ENCODE data around the gene OLFML1. TPM values are rescaled to one million over a fixed set of nuclear protein-coding genes. Genes with fewer than 3 reads are reported as not detected.

The OLFML1 gene
- total RNA-seq, 1 donor from 2014 or later: not detected

DNA sequence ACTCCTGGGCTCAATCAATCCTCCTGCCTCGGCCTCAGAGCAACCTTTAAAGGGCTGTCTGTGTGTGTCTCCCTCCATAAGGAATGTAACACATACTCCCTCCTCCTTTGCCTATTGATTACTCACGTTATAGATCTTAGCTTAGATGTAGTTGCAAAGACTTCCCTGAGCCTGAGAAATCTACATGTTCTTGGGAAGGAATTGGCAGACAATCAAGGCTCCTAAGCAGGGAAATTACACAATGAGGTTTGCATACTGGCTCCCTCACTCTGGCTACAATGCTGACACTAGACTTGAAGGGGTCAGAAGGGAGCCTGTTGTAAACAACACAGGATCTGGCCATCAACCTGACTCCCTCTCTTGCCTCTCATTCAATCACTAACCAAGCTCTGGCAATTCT, 5.2 kb upstream of the OLFML1 start:
- intact Hi-C loops (cut with micrococcal nuclease): no loop called here

DNA sequence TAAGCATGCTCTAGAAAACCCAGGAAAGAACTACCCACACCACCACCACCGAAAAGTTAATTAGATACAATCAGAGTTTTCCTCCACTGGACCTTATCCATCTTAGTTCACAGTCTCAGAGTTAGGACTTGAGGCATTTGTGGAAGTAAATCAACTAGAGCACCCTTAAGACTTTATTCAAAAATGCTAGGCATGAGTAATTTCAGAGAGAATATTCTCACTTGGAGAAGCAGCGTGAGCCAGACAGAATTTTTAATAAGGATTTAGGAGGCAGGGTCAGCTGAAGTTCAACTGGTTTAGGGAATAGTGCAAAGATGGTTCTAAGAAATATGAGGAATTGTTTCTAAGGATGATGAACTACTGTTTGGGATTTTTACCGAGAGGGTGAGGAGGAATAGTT, 1.2 kb upstream of the OLFML1 start:
- intact Hi-C loops (cut with micrococcal nuclease): no loop called here

DNA sequence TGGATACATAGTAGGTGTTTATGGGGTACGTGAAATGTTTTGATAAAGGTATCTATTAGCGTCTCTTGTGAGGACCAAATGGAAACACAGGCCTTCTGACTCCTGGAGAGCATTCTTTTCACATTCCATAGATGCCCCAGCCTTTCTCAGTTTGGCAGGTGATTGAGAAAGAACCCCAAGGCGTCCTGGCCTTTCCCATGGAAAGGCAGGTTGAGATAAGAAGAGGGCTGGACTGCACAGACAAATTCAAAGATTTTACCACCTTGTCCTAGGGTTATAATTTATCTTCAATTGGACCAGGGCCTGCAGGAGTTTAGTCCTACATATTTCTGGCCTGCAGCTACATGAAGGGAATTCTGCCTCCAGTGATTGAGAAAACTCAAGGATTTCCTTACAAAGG, 661 bp upstream of the OLFML1 start:
- intact Hi-C loops (cut with micrococcal nuclease): no loop called here

DNA sequence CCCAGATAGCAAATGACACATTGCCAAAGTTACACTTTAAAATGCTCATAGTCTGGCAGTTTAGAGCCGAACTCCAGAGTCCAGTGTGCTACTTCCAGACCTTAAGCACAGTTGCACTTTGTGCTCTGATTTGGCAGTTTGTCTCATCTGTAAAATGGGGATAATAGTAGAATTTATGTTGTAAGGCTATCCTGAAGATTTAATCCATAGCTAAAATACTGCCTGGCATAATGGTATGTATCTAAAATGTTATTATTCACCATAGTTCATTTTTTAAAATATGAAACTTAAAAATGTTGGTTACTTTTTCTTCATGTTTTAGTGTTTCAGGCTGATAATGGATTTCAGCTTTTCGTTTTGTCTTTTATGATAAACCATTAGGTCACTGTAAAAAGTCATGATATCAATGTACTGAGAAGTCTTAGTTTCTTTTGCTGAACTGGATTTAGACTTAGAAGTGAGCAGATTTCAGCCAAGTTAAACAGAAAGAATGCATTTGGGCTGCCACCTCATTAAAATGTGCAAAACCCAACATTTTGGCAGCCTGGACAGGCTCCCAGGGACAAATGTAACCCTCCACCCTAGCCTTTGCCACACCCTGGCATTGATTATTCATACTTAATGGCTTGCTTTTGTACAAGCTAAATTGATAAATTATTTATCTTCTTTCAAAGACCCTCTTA, 933 bp downstream of the OLFML1 start:
- intact Hi-C loops (cut with micrococcal nuclease): no loop called here

DNA sequence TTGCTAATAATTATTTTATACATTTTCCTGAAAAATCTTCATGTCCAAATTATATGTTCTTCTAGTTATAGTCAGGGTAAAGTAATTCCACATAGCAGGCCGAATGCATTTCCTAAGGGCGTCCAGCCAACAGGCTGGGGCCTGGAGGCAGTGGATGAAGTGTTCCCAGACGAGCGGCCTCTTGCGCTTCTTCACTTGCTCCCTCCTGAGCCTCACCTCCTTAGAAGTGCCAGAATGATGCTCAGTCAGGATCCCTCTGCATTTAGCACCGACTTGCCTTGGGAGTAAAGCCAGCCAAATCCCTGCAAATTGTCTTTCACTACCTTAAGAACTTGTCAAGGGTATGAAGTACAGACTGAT, 1.5 kb downstream of the OLFML1 start:
- intact Hi-C loops (cut with micrococcal nuclease): no loop called here

DNA sequence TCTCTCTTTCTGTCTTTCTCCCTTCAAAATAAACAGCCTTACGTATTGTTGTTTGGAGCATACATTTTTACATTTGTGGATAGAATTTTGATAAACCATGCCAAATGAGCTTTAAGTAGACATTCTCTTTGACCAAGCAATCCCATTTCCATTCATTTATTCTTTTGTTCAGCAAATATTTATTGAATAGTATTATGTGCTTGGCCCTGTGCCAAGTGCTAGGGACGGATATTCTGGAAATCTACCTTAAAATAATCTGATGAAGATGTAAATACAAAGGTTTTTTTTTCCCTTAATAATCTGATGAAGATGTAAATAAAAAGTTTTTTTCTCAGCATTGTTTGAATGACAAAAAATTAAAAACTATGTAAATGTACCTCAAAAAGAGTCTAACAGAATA, 2.1 kb downstream of the OLFML1 start:
- intact Hi-C loops (cut with micrococcal nuclease): no loop called here

DNA sequence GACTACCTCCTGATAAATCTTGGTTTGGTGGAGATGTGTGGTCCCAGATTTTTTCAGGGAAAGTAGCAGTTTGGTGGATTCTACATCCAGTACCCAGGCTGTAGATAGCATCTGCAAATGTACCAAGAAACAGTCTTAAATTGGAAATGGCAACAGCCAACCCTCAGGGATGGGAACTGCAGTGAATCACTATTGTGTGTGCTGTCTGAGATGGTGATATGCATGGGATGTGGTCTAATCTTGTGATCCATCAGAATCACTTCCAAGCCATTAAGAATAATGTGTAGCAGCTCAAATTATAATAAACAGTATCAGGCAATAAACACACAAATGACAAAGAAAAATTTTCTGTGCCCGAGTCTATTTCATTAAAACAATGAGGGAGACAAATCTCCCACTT, 3.4 kb downstream of the OLFML1 start:
- intact Hi-C loops (cut with micrococcal nuclease): no loop called here

DNA sequence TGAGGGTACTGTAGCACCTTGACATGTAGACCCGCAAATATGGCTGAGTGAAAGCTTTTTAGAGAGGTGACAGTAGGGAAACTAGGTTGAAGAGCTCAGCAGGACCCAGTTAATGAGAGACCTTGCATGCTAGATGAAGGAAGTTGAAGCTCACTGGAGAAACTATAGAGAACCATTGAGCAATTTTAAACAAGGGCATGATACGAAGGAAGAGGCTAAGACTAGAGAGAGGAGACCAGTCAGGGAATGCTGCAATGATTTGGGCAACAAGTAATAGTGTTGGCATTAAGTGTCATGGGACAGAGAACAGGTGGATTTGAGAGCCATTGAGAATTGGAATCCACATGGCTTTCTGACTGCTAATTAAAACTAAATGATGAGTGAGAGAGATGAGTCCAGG, 4.1 kb downstream of the OLFML1 start:
- intact Hi-C loops (cut with micrococcal nuclease): no loop called here

DNA sequence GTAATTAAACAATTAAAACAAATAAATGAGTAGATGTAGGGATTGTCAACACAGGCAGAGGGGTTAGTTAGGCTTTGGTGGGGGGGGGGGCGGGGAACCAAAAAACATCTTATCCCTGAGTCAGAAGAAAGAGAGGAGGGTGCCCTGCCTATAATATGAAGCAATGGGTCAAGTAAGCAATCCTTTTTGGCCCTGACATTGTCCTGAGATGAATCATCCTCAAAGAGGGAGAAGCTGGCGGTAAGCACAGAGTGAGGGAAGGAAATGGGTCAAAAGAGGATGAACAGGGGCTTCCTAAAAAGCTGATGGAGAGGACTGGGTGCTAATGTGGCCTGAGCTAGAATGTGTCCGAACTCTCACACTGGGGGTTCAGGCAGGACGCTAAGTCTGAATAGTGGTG, 4.7 kb downstream of the OLFML1 start:
- intact Hi-C loops (cut with micrococcal nuclease): no loop called here

DNA sequence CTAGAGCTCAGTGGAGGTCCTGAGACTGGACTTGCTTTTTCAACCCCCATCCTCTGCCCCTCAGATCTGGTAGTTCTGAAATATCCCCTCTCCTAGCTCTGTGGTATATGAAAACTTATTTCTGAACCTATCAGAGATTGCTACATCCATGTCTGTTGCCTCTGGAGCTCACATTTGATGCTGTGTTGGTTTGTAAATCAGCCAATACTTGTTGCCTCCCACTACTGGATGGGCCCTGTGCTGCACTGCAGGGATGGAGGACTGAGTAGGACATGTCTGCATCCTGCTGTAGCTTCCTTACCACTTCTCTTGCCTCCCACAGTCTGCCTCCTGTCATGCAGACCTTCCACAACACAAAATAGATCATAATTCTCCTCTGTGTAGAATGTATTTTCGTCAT, 5.2 kb downstream of the OLFML1 start:
- intact Hi-C loops (cut with micrococcal nuclease): no loop called here

DNA sequence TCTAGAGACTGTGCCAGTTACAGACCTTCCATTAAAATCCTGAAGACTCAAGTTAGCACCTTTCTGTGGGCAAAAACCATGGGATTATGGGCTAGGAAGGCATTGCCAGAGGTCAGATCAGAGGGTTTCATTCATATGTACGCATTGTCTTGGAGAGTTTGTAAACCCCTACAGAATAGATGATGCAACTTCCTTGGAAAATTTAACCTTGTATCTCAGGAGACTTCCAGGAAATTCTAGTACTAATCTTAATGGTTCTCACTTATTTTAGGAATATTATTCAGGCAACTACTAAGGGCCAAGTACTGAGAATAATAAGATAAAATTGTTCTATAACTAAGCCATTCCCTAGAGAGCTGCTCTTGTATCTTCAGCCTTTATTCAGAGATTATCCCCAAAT, 6.9 kb downstream of the OLFML1 start:
- intact Hi-C loops (cut with micrococcal nuclease): no loop called here

DNA sequence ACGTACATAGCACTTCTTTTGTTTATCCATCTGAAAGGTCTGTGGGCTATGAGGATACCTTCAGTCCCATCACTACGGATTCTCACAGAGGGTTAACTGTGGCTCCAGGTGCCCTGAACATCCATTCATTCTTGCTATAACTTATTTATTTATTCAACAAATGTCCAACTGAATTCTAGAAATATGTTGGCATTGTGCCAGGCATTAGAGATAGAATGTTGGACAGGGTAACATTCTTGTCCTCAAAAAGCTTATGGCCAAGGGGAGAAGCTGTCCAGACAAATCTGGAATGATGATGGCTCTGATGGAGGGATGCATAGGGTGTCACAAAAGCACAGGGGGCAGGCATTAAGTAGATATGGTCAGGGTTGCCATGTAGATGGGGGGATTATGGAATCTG, 8.4 kb downstream of the OLFML1 start:
- intact Hi-C loops (cut with micrococcal nuclease): no loop called here

DNA sequence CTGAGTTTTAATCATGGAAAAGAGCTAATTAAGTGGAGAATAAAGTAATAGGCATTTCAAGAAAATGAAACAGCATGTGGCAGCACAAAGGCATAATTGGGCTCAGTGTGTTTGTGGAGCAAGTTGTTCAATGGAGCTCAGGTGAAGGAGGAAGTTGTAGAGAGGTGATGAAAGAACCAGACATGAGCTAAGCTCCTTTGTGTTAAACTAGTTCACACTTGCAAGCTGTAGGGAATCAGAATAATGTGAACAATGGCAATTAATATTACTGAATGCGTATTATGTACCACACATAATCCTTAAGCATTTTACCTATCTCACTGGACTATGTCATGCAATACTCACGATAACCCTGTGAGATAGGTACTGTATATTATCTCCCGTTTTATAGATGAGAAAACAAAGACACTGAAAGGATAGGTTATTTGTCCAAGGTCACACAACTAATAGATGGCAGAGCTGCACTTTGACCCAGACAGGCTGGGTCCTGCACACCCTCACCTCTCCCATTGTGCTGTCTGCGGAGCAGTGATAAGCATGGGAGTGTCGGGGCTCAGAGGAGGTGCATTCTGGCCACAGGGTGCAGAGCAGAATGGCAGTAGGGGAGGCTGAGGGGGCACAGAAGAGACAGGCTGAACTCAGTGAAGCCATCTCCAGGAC, 8.9 kb downstream of the OLFML1 start:
- intact Hi-C loops (cut with micrococcal nuclease): no loop called here

DNA sequence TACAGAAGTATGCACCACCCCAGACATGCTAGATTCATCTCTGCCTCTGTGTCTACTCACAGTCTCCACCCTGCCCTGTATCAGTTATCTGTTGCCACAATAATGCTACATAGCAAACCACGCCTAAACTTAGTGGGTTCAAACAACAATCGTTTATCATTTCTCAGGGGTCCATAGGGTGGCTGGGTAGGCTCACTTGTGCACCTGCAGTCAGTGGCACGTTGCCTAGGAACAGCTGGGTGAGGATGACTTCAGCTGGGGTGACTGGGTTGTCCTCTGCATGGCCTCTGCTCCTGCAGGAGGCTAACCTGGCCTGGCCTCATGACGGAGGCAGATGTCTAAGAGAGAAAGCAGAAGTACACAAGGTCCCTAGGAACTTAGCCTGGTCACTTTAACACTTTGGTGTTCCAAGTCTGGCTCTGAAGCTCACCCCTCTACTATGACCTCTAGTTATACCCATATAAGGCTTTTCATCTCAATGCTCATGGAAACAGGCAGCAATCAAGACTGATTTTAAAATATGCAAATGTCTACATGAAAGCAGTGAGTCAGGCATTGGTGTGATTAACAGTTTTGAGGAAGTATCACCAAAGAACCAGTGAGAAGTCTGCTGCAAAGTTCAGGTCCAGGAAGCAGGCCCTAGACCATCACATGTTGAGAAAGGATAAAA, 10.7 kb downstream of the OLFML1 start:
- intact Hi-C loops (cut with micrococcal nuclease): no loop called here

DNA sequence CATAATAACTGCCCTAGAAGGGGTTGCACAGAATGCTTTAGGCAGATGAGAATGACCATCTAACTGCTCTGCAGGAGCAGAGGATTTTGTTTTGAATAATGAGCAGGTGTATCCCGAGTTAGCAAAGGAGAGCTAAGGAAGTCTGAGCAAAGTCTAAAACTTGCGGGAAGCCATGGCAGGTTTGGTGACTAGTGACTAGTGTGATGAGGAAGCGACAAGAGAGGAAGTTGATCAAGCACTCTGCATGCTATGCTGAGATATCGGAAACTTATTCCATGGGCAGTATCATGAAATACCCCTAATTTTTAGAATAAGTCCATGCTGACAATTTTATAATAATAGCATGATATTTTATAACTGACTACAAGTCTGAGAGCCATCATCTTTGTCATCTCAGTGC, 12.9 kb downstream of the OLFML1 start:
- intact Hi-C loops (cut with micrococcal nuclease): no loop called here

DNA sequence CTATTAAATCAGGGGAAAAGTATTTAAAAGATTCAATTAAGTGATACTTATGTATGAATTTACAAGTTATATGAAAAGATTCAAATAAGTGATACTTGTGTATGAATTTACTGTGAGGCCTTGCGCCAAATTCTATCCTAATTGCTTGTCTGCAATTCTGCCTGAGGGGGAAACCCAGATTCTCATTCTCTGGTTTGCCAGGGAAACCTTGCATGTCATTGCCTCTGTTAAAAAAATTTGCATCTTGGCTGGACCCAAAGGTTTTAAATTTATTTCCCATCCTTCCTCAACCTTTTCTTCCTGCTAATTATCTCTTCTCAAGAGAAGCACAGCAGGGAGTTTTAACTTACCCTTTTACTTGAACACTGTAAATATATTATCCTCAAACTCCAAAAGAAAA, 13.8 kb downstream of the OLFML1 start:
- intact Hi-C loops (cut with micrococcal nuclease): no loop called here

DNA sequence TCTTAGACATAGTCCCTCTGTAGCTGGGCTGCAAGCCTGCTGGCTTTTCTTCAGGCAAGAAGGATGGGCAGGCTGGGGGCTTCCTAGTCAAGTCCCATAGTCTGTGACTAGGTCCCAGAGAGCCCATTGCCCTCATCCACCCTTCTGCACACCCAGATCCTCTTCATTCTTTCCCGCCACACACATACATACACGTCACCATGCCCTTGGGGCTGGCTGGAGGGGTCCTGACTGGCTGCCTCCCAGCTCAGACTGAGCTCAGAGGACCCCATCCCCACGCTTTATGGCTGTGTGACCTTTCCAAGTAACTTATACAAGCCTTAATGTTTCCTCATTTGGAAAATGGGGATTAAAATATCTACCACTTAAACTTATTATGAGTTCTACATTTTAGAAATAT, 14.9 kb downstream of the OLFML1 start:
- intact Hi-C loops (cut with micrococcal nuclease): no loop called here

DNA sequence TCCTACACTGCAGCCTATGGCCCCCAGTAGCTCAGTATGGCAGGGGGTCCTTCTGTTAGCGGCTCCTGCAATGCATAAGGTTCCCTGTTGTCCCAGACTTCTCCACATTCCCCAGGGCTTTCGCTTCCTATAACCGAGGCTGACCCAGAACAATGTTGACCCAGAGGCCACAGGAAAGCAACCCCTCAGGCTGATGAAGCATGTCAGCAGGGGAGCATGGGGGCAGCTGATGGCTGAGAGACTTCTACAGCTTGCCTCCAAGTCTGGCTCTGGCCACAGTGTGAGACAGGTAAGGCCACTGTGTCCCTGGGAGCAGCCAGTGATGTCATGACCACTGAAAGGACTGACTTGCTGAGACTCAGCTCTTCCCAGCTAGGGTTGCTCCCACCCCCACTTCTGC, 15.9 kb downstream of the OLFML1 start:
- intact Hi-C loops (cut with micrococcal nuclease): no loop called here

DNA sequence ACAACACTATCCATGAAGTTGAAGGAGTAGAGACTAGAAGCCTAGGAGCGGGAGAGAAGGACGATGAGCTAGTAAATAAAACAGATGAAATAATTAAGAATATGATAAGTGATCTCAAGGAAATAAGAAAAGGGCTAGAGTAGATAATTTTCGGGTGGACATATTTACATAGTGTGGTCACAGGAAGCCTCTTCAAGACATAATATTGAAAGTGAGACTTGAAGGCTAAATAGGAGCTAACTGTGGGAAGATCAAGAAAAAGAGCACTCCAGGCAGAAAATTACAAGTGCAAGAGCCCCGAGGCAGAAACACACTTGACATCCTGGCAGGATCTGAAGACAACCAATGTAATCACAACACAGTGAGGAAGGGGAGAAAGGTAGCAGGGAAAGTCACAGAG, 16.6 kb downstream of the OLFML1 start:
- intact Hi-C loops (cut with micrococcal nuclease): no loop called here

DNA sequence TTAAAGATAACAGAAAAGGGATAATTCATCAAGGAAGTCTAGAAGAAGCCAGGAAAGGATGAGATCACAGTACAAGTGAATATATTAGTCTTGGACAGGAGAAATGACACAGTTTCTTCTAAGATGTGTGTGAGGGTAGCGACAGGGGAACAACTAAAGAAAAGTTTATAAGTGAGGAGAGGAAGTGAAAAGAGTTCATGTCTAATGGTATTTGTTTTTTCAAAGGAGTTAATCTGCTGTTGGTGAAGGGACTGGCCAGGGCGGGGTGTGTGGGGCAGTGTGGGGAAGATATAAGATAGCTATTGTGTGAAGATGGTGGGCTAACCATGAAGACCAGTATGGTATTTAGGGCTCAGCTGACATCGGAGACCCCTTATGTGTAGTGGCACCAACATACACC, 20.9 kb downstream of the OLFML1 start:
- intact Hi-C loops (cut with micrococcal nuclease): no loop called here

DNA sequence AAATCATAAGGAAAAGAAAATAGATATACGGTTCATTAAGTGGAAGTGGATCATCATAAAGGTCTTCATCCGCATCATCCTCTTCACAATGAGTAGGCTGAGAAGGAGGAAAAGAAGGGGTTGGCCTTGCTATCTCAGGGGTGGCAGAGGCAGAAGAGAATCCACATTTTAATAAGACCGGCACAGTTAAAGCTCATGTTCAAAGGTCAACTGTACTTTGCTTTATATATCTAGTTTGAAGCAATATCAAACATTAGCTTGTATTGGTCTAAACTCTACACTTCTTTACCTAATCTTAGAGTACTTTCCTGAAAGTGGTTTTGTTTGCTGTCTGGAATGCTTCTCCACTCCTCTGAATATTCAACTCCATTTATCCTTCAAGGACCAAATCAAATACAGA, 22.8 kb downstream of the OLFML1 start:
- intact Hi-C loops (cut with micrococcal nuclease): no loop called here

DNA sequence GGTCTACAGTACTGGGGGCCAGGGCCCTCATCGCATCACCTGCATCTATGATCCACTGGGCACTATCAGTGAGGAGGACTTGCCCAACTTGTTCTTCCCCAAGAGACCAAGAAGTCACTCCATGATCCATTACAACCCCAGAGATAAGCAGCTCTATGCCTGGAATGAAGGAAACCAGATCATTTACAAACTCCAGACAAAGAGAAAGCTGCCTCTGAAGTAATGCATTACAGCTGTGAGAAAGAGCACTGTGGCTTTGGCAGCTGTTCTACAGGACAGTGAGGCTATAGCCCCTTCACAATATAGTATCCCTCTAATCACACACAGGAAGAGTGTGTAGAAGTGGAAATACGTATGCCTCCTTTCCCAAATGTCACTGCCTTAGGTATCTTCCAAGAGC, 24.7 kb downstream of the OLFML1 start:
- intact Hi-C loops (cut with micrococcal nuclease): loop anchor here (5.0 to 10.0 kb wide), 3 partner anchors 67 to 1175 kb away; partner anchors contain the start of genes OR2D3, RPL27A, TRIM66 and ZNF215

DNA sequence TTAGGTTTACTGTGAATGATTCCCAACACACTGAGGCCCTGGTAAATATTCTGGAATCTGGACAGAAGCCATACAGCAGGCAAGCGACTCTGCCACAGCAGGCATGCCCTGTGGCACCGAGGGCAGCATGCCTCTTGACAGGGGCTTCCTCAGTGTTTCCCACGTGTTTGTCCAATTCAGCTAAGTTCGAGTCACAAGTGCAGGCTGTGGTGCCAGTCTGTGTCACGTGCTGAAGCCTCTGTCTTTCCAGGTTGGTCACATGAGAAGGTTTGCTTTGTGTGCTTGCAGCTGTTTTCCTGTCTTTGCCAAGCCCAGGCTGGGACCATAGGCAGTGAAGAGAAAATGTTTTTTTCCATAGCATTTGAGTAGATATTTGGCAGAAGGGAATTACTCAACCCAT, 26.1 kb downstream of the OLFML1 start:
- intact Hi-C loops (cut with micrococcal nuclease): loop anchor here (5.0 to 10.0 kb wide), 3 partner anchors 66 to 1173 kb away; partner anchors contain the start of genes OR2D3, RPL27A, TRIM66 and ZNF215

Data from T-helper 2 cell treated with Interferon-gamma antibody and Interleukin-4, amounts not matched to agents 100 ng/mL and 5 ng/mL, for 36 hours (primary cell).